Stimulated activated CD4-positive, alpha-beta T cell treated with anti-CD3 and anti-CD28 coated beads, TNF-alpha, amount 100 ng/mL, for 48 hours (primary cell): ENCODE results near the gene MCOLN3.
"Not testable (repeated sequence)": the region's sequence is repeated elsewhere in the genome, so short reads cannot be mapped to it uniquely, and the experiment has no call there.

Source experiments
- DNase-seq, 3 donors: peaks; one replicate each; pipeline ENCODE4 v3.0.0-alpha.2; 2020; ENCODE audit warnings: low read depth in 3 of 3

The MCOLN3 gene

DNA sequence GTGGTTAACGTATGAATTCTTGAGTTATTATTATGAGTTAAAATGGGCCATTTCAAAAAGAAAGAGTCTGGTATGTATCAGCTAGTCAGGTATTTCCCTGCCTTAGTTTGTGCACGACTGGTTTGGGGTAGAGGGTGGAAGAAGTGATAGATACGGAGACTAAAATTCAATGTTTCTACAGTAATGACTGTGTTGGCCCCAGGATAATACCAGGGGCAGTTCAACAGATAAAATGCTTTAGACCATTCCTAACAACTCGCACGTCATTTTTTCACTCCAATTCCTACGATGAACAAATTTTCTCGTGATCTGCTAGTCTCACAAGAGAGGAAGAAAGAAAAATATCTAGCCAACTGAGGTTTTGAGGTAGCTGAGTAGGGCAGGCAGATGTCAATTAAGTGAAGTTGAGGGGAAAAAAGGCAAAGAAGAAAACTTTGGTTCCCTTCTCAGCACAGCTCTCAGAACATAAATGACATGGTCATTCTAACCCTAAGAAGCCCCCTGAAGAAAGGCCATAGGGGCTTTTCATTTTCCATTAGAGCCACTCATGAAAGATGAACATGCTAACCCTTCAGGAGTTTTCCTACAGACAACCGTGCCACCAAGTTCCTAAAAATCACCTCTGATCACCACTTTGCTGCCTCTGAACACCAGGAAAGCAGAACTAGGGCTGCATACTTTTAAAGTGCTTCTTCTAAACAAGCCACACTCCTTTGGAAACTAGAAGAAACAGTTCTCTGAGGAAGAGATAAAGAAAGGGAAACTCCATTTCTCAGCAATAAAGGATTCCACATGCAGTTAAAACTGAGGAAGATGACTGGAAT lies 57.0 kb downstream of the MCOLN3 start:
- DNase-seq = no peak

DNA sequence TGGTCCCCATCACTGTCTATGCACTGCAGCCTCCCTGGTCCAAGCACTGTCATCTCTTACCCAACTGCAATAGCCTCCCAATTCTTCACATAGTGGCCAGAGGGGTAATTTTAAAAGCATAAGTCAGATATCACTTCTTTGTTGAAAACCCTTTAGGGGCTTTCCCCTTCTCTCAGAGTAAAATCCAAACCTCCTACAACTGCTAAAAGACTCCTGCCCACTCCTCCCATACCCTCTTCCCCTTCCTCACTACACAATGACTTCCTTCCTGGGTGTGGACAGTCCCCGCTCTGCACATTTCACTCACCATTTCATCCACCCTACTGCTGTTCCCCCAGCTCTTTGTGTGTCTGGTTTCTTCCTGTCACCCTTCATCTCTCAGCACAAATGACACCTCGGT lies 59.7 kb downstream of the MCOLN3 start:
- no peak for DNase-seq

DNA sequence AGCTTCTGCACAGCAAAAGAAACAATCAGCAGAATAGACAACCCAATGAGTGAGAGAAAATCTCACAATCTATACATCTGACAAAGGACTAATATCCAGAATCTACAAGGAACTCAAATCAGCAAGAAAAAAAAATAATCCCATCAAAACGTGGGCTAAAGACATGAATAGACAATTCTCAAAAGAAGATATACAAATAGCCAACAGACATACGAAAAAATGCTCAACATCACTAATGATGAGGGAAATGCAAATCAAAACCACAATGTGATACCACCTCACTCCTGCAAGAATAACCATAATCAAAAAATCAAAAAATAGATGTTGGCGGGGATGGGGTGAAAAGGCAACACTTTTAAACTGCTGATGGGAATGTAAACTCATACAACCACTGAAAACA lies 61.7 kb downstream of the MCOLN3 start:
- DNase-seq = not testable (repeated sequence)

DNA sequence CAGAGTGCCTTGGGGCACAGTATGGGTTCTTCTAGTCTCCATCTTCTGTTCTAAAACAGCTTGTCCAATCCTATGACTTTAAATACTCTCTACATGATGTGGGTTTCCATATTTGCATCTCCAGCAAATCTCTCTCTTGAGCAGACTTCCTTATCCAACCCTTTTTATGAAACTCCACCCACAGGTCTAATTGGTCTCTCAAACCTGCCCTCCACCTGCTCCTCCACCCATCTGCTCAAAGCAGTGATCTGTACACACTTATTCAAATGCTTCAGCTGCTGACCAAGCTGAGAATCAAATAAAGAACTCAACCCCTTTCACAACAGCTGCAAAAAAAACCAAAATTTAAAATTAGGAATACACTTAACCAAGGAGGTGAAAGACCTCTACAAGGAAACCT lies 62.9 kb downstream of the MCOLN3 start:
- no peak for DNase-seq

DNA sequence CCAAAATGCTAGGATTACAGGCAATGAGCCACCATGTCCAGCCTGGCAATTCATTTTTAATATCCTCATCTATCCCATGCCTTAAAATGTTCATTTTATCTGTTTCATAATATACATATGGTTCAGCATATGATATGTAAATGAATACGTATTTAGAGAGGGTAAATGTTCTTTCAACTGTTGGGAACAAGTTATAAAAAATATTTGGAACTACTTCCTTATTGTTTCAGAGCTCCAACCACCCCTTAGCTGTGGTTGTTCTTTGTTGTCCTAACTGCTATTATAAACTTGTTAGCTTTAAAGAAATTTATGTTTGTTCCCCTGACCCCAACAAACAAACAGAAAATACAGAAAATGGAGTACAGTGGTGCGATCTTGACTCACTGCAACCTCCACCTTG lies 65.9 kb downstream of the MCOLN3 start:
- no peak for DNase-seq

DNA sequence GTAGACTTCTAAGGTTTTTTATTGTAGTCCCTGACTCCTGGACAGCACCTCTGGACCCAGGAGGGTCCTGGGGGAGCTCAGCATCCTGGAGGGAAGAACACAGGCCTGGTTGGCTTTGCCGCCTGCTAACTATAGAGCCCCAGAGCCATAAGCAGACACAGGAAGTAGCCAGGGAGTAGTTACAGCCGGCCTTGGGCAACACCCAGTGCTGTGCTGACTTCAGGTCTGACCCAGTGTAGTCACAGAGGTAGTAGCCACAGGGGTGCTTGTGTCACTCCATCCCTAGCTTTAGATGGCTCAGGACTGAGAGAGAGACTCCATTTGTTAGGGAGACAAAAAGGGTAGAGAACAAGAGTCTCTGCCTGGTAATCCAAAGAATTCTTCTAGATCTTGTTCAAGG lies 73.3 kb downstream of the MCOLN3 start:
- no peak for DNase-seq

DNA sequence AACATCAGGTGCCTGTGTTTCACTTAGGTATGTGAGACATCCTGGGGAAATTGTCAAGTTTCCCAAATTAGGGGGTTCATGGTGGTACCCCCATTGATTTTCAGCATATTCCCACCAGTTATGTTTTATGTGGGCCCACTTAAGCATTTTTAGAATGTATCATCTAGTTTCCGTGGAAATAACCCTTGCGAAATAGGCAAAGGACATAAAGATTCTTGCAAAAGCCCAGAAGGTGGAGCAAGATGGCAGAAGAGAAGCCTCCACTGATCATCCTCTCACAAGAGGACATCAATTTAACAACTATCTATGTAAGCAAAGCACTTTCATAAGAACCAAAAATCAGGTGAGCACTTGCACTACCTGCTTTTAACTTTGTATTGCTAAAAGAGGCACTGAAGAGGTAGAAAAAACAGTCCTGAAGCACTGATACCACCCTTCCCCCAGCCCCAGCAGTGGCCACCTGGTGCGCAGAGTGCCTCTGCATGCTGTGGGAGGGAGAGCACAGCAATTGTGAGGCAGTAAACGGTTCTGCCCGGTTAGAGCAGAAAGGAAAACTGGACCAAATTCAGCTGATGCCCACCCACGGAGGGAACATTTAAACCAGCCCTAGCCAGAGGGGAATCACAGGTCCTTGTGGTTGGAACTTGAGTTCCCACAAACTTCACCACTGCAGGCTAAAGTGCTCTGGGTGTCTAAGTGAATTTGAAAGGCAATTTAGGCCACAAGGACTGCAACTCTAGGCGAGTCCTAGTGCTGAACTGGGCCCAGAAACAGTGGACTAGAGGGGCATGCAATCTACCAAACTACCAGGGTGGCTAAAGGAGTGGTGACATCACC lies 74.6 kb downstream of the MCOLN3 start:
- no peak for DNase-seq

DNA sequence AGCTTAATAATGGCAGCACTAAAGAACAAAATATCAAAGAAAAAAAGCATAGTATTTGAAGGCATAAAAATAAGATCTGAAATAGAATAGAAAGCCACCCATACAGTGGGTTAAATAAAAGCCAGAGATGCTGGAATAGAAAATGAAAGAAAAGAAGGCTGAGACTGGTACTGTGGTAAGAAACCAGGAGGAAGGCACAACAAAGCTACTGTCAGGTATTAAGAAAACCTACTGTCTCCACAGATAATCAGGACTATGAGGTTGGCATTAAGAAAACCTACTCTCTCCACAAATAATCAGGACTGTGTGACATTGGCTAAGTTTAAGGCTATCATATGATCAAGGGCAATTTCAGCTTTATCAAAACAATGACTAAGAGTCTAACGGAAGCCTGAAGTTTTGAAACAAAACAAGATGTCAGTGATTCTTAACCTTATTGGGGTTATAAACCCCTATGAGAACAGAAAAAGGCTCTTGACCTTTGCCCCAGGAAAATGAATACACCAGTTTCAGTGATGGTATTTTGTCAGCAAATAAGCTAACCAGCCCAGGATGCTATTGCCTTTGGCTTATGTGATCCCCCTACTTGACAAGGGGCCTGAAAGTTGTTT lies 75.8 kb downstream of the MCOLN3 start:
- no peak for DNase-seq

DNA sequence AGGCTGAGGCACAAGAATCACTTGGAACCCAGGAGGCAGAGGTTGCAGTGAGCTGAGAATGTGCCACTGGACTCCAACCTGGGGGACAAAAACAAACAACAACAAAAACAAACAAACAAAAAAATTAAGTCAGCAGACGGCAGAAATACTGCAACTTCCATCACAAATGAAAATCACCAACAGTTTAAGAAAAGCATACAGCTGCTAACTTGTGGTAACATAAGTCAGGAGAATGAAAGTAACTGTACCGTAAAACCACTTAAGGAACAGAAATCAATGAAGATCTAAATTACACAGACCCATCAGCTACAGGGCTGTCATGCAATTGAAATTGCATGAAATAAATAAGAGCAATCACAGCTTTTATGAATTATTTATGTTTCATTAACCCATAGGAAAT lies 76.3 kb downstream of the MCOLN3 start:
- DNase-seq = no peak

DNA sequence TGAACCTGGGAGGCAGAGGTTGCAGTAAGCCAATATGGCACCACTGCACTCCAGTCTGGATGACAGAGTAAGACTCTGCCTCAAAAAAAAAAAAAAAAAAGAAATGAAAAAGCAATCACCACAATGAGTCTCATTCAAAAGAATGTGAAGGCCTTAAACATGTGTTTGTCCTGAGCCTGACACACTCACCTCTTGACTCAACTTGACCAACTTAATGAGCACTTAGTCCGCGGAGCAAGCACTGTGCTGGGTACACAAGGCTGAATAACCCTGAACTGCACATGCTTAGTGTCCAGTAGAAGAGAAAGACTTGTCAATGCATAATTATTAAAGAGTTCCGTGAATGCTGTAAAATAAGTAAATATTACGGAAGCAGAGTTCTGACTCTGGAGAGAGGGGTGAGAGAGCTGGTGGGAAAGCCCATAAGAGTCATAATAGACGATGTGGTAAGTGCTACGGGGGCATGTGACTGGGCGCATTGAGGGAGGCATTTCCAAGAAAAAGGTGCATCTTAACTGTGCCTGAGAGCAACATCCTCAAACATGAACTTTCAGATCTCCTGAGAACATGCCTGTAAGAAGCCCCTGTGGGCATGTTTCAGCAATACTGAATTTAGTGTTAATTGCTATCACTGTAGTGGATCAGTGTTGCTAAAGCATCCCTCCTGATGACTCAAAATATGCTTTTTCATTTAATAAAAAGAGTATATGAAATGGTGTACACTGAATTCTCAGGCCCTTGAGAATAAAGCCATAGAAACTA lies 78.6 kb downstream of the MCOLN3 start:
- DNase-seq = peak in 2 of 3 donors; percentile 22 to 33

DNA sequence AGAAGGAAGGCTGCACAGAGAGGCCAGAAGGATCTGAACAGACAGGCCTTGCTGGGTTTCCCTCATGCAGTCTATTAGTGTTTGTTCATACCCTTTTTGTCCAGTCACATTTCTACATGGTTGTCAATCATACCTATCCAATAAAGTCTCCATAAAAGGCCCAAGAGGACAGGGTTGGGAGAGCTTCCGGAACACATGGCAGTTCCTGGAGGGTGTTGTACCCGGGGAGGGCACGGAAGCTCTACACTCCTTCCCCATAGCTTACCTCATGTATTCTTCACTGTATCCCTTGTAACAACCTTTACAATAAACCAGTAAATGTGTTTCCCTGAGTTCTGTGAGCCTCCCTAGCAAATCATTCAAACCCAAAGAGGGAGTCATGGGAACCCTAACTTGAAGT lies 79.4 kb downstream of the MCOLN3 start:
- DNase-seq = no peak

DNA sequence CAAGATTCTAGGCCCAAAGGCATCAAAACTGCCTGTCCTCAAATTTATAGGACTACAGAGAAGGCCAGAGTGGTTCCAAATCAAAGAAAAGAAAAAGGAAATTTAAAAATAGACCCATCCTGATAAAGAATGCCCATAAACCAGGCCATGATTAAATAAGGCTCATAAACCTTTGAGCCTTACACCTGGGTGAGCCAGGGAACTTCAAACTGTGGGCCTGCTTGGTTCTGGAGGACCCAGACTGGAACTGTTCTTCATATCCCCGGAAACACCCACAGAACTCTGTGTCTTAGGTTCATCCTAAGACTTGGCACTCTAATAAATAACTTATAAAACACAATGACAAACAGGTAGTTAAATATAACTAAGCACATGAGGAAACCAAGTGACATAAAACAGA lies 80.2 kb downstream of the MCOLN3 start:
- no peak for DNase-seq
